ENCODE results near the gene GSG1L.

The GSG1L gene

GRCh38 chr16:28081391-28081968, 18.0 kb upstream of the GSG1L start:
- Histone ChIP-seq H3K4me3 (ENCODE audit: low read length in 2 of 2) (no peak overlapping the region), H2AK5ac (ENCODE audit: low read depth, low read length) (no peak overlapping the region), H3K27me3 (ENCODE audit: control insufficient read depth in 3 of 3, insufficient read depth in 3 of 3, low read depth in 1 of 3, low read length in 3 of 3) (no peaks in the 10 kb centered on the region), H3K14ac (ENCODE audit: low read length) (no peak overlapping the region), H2BK12ac (ENCODE audit: low read length) (no peak overlapping the region), H3K18ac (ENCODE audit: low read length) (peak overlapping the region; percentile 32), H2BK15ac (ENCODE audit: low read length) (no peak overlapping the region), H2BK5ac (ENCODE audit: low read length) (no peak overlapping the region), H3K36me3 (replicated peaks in 1 of 2; ENCODE audit: control insufficient read depth in 2 of 2, insufficient read depth in 2 of 2, low read length in 2 of 2) (no peaks in the 10 kb centered on the region), H4K8ac (ENCODE audit: low read depth, low read length) (no peak overlapping the region), H3K4ac (ENCODE audit: low read length) (no peak overlapping the region), H3K4me2 (ENCODE audit: insufficient read depth, low read length, poor library complexity, severe bottlenecking) (no peak overlapping the region), H2AFZ (ENCODE audit: low read length) (no peak overlapping the region), H4K91ac (ENCODE audit: low read depth, low read length, poor library complexity) (no peak overlapping the region), H3K79me1 (ENCODE audit: low read depth, low read length) (no peaks in the 10 kb centered on the region), H3K9ac (ENCODE audit: low read depth, low read length, poor library complexity) (peak overlapping the region; percentile 73), H3K4me1 (ENCODE audit: control insufficient read depth in 2 of 2, insufficient read depth in 1 of 2, low read depth in 1 of 2, low read length in 2 of 2) (peaks cover 0 to 9% of the 10 kb centered on the region in 2 donors), H3K27ac (replicated peaks; ENCODE audit: low read length) (no peak overlapping the region), H3K9me3 (replicated peaks in 1 of 2; ENCODE audit: control insufficient read depth in 2 of 2, insufficient read depth in 1 of 2, low read depth in 1 of 2, low read length in 2 of 2) (no peaks in the 10 kb centered on the region), H2BK120ac (ENCODE audit: low read depth, low read length) (no peak overlapping the region), H3K23ac (ENCODE audit: low read depth, low read length, poor library complexity) (no peak overlapping the region)
- no CpG with 5 or more reads among the region's 9 CpGs for WGBS, 2 donors (ENCODE audit: extremely low coverage in 2 of 2, insufficient read length in 2 of 2, insufficient replicate concordance in 1 of 2)
- DNase-seq (ENCODE audit: low spot score) = no peak

DNA sequence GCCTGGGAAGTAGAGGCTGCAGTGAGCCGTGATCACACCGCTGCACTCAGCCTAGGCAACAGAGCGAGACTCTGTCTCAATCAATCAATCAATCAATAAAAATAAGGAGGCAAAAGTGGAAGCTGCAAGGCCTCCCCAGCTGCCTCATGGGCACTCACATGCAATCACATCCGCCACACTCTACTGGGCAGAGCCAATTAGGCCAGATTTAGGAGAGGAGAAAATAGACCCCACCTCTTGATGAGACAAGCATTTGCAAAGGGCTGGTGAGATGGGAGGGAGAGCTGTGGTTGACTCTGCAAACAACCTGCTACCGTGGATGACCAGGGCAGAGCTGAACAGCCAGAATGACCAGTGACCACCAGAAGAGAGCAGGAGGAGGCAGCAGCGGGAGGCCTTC, 14.7 kb upstream of the GSG1L start:
- Histone ChIP-seq H3K4me1 (ENCODE audit: control insufficient read depth in 2 of 2, insufficient read depth in 1 of 2, low read depth in 1 of 2, low read length in 2 of 2) (peaks cover 0 to 3% of the 10 kb centered on the region in 2 donors), H3K23ac (ENCODE audit: low read depth, low read length, poor library complexity) (no peak overlapping the region), H3K9me3 (replicated peaks in 1 of 2; ENCODE audit: control insufficient read depth in 2 of 2, insufficient read depth in 1 of 2, low read depth in 1 of 2, low read length in 2 of 2) (no peaks in the 10 kb centered on the region), H2BK120ac (ENCODE audit: low read depth, low read length) (no peak overlapping the region), H3K4me3 (ENCODE audit: low read length in 2 of 2) (no peak overlapping the region), H2BK15ac (ENCODE audit: low read length) (no peak overlapping the region), H3K27me3 (ENCODE audit: control insufficient read depth in 3 of 3, insufficient read depth in 3 of 3, low read depth in 1 of 3, low read length in 3 of 3) (peaks cover 0 to 3% (median 0%) of the 10 kb centered on the region in 3 experiments), H4K91ac (ENCODE audit: low read depth, low read length, poor library complexity) (no peak overlapping the region), H3K9ac (ENCODE audit: low read depth, low read length, poor library complexity) (no peak overlapping the region), H2BK12ac (ENCODE audit: low read length) (no peak overlapping the region), H2BK5ac (ENCODE audit: low read length) (no peak overlapping the region), H3K4ac (ENCODE audit: low read length) (no peak overlapping the region), H2AFZ (ENCODE audit: low read length) (no peak overlapping the region), H3K36me3 (replicated peaks in 1 of 2; ENCODE audit: control insufficient read depth in 2 of 2, insufficient read depth in 2 of 2, low read length in 2 of 2) (no peaks in the 10 kb centered on the region), H2AK5ac (ENCODE audit: low read depth, low read length) (no peak overlapping the region), H3K27ac (replicated peaks; ENCODE audit: low read length) (no peak overlapping the region), H4K8ac (ENCODE audit: low read depth, low read length) (no peak overlapping the region), H3K4me2 (ENCODE audit: insufficient read depth, low read length, poor library complexity, severe bottlenecking) (no peak overlapping the region), H3K18ac (ENCODE audit: low read length) (no peak overlapping the region), H3K14ac (ENCODE audit: low read length) (no peak overlapping the region), H3K79me1 (ENCODE audit: low read depth, low read length) (no peaks in the 10 kb centered on the region)
- no peak for DNase-seq (ENCODE audit: low spot score)
- no CpG with 5 or more reads among the region's 6 CpGs for WGBS, 2 donors (ENCODE audit: extremely low coverage in 2 of 2, insufficient read length in 2 of 2, insufficient replicate concordance in 1 of 2)

DNA sequence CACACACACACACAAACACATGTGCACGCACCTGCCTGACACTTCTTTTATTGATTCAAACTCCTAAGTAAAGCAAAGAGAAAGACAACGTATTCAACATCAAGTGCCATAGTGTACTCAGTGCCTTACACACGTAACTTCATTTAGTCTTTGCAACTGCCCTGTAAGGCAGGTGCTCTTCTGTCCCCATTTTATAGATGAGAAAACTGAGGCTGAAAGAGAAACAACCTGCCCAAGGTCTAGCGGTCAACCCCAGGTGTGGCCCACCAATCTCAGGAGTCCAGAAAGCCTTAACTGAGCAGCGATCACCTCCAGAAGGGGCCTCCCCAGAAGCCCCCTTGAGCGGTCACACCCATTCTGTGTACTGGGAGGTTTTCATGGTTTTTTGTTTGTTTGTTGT, 10.3 kb upstream of the GSG1L start:
- no peak overlapping the region for H3K14ac ChIP-seq (ENCODE audit: low read length)
- no peak overlapping the region for H4K91ac ChIP-seq (ENCODE audit: low read depth, low read length, poor library complexity)
- no peak overlapping the region for H2BK5ac ChIP-seq (ENCODE audit: low read length)
- peaks cover 0 to 7% (median 0%) of the 10 kb centered on the region in 3 experiments for H3K27me3 ChIP-seq (ENCODE audit: control insufficient read depth in 3 of 3, insufficient read depth in 3 of 3, low read depth in 1 of 3, low read length in 3 of 3)
- H2AFZ ChIP-seq (ENCODE audit: low read length) = no peak overlapping the region
- H3K23ac ChIP-seq (ENCODE audit: low read depth, low read length, poor library complexity) = no peak overlapping the region
- H4K8ac ChIP-seq (ENCODE audit: low read depth, low read length) = no peak overlapping the region
- H3K9me3 ChIP-seq (replicated peaks in 1 of 2; ENCODE audit: control insufficient read depth in 2 of 2, insufficient read depth in 1 of 2, low read depth in 1 of 2, low read length in 2 of 2) = no peaks in the 10 kb centered on the region
- no peak overlapping the region for H2AK5ac ChIP-seq (ENCODE audit: low read depth, low read length)
- no peaks in the 10 kb centered on the region for H3K4me1 ChIP-seq (ENCODE audit: control insufficient read depth in 2 of 2, insufficient read depth in 1 of 2, low read depth in 1 of 2, low read length in 2 of 2)
- H3K36me3 ChIP-seq (replicated peaks in 1 of 2; ENCODE audit: control insufficient read depth in 2 of 2, insufficient read depth in 2 of 2, low read length in 2 of 2) = no peaks in the 10 kb centered on the region
- no peak overlapping the region for H3K18ac ChIP-seq (ENCODE audit: low read length)
- no peak for DNase-seq (ENCODE audit: low spot score)
- no peak overlapping the region for H3K4me3 ChIP-seq (ENCODE audit: low read length in 2 of 2)
- H3K4me2 ChIP-seq (ENCODE audit: insufficient read depth, low read length, poor library complexity, severe bottlenecking) = no peak overlapping the region
- no peak overlapping the region for H3K27ac ChIP-seq (replicated peaks; ENCODE audit: low read length)
- no peak overlapping the region for H2BK120ac ChIP-seq (ENCODE audit: low read depth, low read length)
- no peak overlapping the region for H2BK12ac ChIP-seq (ENCODE audit: low read length)
- no peaks in the 10 kb centered on the region for H3K79me1 ChIP-seq (ENCODE audit: low read depth, low read length)
- no peak overlapping the region for H3K9ac ChIP-seq (ENCODE audit: low read depth, low read length, poor library complexity)
- no peak overlapping the region for H3K4ac ChIP-seq (ENCODE audit: low read length)
- H2BK15ac ChIP-seq (ENCODE audit: low read length) = no peak overlapping the region
- WGBS, 2 donors (ENCODE audit: extremely low coverage in 2 of 2, insufficient read length in 2 of 2, insufficient replicate concordance in 1 of 2) = no CpG with 5 or more reads among the region's 6 CpGs

GRCh38 chr16:28072087-28072486, 8.6 kb upstream of the GSG1L start:
- Histone ChIP-seq H3K14ac (ENCODE audit: low read length) (no peak overlapping the region), H3K23ac (ENCODE audit: low read depth, low read length, poor library complexity) (no peak overlapping the region), H4K91ac (ENCODE audit: low read depth, low read length, poor library complexity) (no peak overlapping the region), H3K18ac (ENCODE audit: low read length) (no peak overlapping the region), H3K27me3 (ENCODE audit: control insufficient read depth in 3 of 3, insufficient read depth in 3 of 3, low read depth in 1 of 3, low read length in 3 of 3) (peaks cover 0 to 17% (median 0%) of the 10 kb centered on the region in 3 experiments), H3K9ac (ENCODE audit: low read depth, low read length, poor library complexity) (no peak overlapping the region), H2AFZ (ENCODE audit: low read length) (no peak overlapping the region), H2BK15ac (ENCODE audit: low read length) (no peak overlapping the region), H2BK12ac (ENCODE audit: low read length) (no peak overlapping the region), H4K8ac (ENCODE audit: low read depth, low read length) (no peak overlapping the region), H3K9me3 (replicated peaks in 1 of 2; ENCODE audit: control insufficient read depth in 2 of 2, insufficient read depth in 1 of 2, low read depth in 1 of 2, low read length in 2 of 2) (no peaks in the 10 kb centered on the region), H3K27ac (replicated peaks; ENCODE audit: low read length) (no peak overlapping the region), H2AK5ac (ENCODE audit: low read depth, low read length) (no peak overlapping the region), H2BK120ac (ENCODE audit: low read depth, low read length) (no peak overlapping the region), H2BK5ac (ENCODE audit: low read length) (no peak overlapping the region), H3K4me1 (ENCODE audit: control insufficient read depth in 2 of 2, insufficient read depth in 1 of 2, low read depth in 1 of 2, low read length in 2 of 2) (no peaks in the 10 kb centered on the region), H3K79me1 (ENCODE audit: low read depth, low read length) (no peaks in the 10 kb centered on the region), H3K4me2 (ENCODE audit: insufficient read depth, low read length, poor library complexity, severe bottlenecking) (no peak overlapping the region), H3K4me3 (ENCODE audit: low read length in 2 of 2) (no peak overlapping the region), H3K36me3 (replicated peaks in 1 of 2; ENCODE audit: control insufficient read depth in 2 of 2, insufficient read depth in 2 of 2, low read length in 2 of 2) (no peaks in the 10 kb centered on the region), H3K4ac (ENCODE audit: low read length) (no peak overlapping the region)
- WGBS, 2 donors (ENCODE audit: extremely low coverage in 2 of 2, insufficient read length in 2 of 2, insufficient replicate concordance in 1 of 2) = no CpG with 5 or more reads among the region's 4 CpGs
- DNase-seq (ENCODE audit: low spot score) = no peak
